Left ventricle myocardium inferior (tissue), 1 donor: ENCODE measurements around the gene THADA. TPM values are rescaled to one million over a fixed set of nuclear protein-coding genes. Genes with fewer than 3 reads are reported as not detected.

Source experiments
- DNase-seq: peaks from one replicate; pipeline ENCODE4 v3.0.0-alpha.2; 2020
- H3K27ac ChIP-seq: fragments of 200-600 bp; replicated peaks from 2 replicates; pipeline ENCODE4 v1.8.0; 2021
- H3K27me3 ChIP-seq: fragments of 200-600 bp; 2 replicates; pipeline ENCODE4 v1.8.0; 2021; ENCODE audit warnings: low read depth
- H3K36me3 ChIP-seq: fragments of 200-600 bp; 2 replicates; pipeline ENCODE4 v1.8.0; 2021
- H3K4me1 ChIP-seq: fragments of 200-600 bp; 2 replicates; pipeline ENCODE4 v1.8.0; 2021
- H3K4me3 ChIP-seq: fragments of 200-600 bp; 2 replicates; pipeline ENCODE4 v1.8.0; 2021; ENCODE audit warnings: mild to moderate bottlenecking, moderate library complexity
- H3K9me3 ChIP-seq: fragments of 200-600 bp; replicated peaks from 2 replicates; pipeline ENCODE4 v1.8.0; 2021
- CTCF ChIP-seq: fragments of 200-600 bp; IDR thresholded peaks from 2 replicates; pipeline ENCODE4 v1.8.0; 2021; ENCODE audit warnings: antibody characterized with exemption, mild to moderate bottlenecking, borderline replicate concordance
- intact Hi-C: fragments of 100-400 bp; cut with micrococcal nuclease; formaldehyde crosslinking; loops from one replicate; pipeline ENCODE4 v1.11.0; 2022
- total RNA-seq: library from RNA; stranded (reverse); fragmentation: NEBNext Ultra II Directional; extraction: Animal tissue kit (Norgen Biotek cat#: 25700); gene quantifications from one replicate; pipeline ENCODE4 v1.2.1, GENCODE V29; 2021
- donor health status: DM: no; HTN: yes; CAD: no; lungs with severe emphysema.

Gene THADA
- total RNA-seq, 1 donor from 2014 or later = 15.4 TPM

DNA sequence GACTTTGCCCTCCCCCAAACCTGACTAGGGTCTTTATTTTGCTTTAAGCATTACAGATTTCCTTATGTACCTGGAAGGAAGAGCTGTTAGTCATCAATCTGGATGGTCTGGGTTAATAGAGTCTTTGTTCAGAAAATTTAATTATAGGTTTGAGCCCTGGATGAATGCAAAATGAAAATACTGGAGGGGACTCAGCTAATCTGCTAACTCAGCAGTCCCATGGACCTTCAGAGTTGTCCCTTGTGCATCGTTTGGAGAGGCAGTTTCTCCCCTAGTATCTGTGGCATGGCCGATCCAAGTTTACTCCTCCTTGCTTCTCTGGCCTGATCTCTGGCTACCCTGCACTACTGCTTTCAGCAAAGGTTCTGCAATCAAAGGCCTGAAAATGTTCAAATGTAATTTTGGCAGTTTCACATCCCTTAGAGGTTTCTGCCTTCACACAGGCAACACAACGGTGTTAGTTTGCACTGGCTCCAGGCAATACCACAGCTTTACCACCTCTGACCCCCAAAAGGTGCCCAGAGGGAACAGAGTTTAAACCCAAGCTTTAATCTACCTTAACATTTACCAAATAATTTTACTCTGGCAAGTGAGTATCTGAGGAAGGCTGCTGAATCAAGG lies 134.3 kb downstream of the THADA start:
- H3K27me3 ChIP-seq = no peaks in the 10 kb centered on the region
- H3K9me3 ChIP-seq = no peaks in the 10 kb centered on the region
- no peak overlapping the region for H3K4me3 ChIP-seq
- no peaks in the 10 kb centered on the region for H3K36me3 ChIP-seq
- no peak for DNase-seq
- peak overlapping the region; percentile 64 for H3K27ac ChIP-seq
- intact Hi-C loops = no loop called here
- peaks cover 61% of the 10 kb centered on the region for H3K4me1 ChIP-seq
- no peak for TF ChIP-seq CTCF

GRCh38 chr2:43460611-43461365 lies 135.1 kb downstream of the THADA start:
- no peak overlapping the region for H3K4me3 ChIP-seq
- H3K27me3 ChIP-seq = no peaks in the 10 kb centered on the region
- H3K4me1 ChIP-seq = peaks cover 68% of the 10 kb centered on the region
- H3K27ac ChIP-seq = peak overlapping the region; percentile 64
- no peaks in the 10 kb centered on the region for H3K36me3 ChIP-seq
- no peaks in the 10 kb centered on the region for H3K9me3 ChIP-seq
- DNase-seq = no peak
- intact Hi-C loops = no loop called here
- no peak for TF ChIP-seq CTCF

DNA sequence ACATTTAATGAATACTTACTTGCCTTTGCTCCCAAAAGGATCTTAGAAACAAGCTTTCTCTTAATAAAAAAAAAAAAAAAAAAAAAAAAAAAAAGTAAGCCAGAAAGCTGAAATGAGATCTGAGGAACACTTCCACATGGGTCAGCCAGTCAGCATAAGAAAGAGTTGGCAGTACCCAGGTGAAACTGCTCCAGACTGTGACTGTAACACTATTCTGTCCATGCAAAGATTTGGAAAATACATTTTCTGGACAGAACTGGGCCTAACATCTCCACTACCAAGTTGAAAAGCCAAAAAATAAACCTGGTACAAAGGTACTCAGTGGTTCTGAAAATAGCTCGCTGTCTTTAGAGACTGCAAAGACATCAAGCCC lies 135.7 kb downstream of the THADA start:
- DNase-seq = no peak
- H3K4me3 ChIP-seq = no peak overlapping the region
- no peaks in the 10 kb centered on the region for H3K9me3 ChIP-seq
- no peak for TF ChIP-seq CTCF
- H3K27me3 ChIP-seq = no peaks in the 10 kb centered on the region
- intact Hi-C loops = no loop called here
- H3K4me1 ChIP-seq = peaks cover 73% of the 10 kb centered on the region
- peak overlapping the region; percentile 64 for H3K27ac ChIP-seq
- H3K36me3 ChIP-seq = no peaks in the 10 kb centered on the region

GRCh38 chr2:43459446-43460173 lies 136.2 kb downstream of the THADA start:
- Histone ChIP-seq H3K4me1 (peaks cover 73% of the 10 kb centered on the region), H3K4me3 (no peak overlapping the region), H3K9me3 (no peaks in the 10 kb centered on the region), H3K36me3 (no peaks in the 10 kb centered on the region), H3K27me3 (no peaks in the 10 kb centered on the region), H3K27ac (peak overlapping the region; percentile 64)
- TF ChIP-seq CTCF = no peak
- no peak for DNase-seq
- intact Hi-C loops = no loop called here

- no peaks in the 10 kb centered on the region for H3K27me3 ChIP-seq
- no peak for TF ChIP-seq CTCF
- peaks cover 66% of the 10 kb centered on the region for H3K4me1 ChIP-seq
- intact Hi-C loops = no loop called here
- H3K9me3 ChIP-seq = no peaks in the 10 kb centered on the region
- no peak overlapping the region for H3K27ac ChIP-seq
- no peaks in the 10 kb centered on the region for H3K36me3 ChIP-seq
- no peak overlapping the region for H3K4me3 ChIP-seq
- no peak for DNase-seq
Observed at GRCh38 chr2:43458014-43458628, 137.7 kb downstream of the THADA start.
